ENCODE results near the gene LRRC18. TPM values are rescaled to one million over a fixed set of nuclear protein-coding genes. Genes with fewer than 3 reads are reported as not detected.

The LRRC18 gene
- total RNA-seq, 1 experiment from 2014 or later: not detected

DNA sequence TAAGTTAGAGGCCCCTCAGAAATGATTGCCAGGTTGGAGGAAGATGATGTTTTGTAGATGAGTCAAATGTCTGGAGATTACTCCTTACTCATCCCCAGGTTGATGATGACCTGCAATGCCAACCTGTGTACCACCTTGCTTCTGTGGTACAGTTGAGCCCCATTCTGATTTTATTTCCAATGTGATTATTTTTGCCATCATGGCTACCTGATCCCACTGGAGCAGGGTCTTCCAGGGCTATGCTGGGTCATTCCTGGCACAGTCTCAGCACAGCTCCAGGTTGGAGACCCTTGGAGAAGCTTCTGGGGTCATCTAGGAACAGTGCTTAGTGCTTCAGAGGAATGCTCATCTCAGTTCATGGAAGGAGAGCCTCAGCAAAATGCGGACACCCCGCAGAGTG is 34.3 kb downstream of the LRRC18 start:
- no peak overlapping the region for H3K4me3 Mint-ChIP-seq
- Histone ChIP-seq H2BK12ac (ENCODE audit: insufficient read length, low read depth, low read length) (no peak overlapping the region), H3K4me2 (ENCODE audit: insufficient read depth, insufficient read length, low read length) (no peak overlapping the region), H4K5ac (ENCODE audit: insufficient read length, low read depth, low read length) (no peak overlapping the region), H2BK5ac (ENCODE audit: insufficient read length, low read length) (no peak overlapping the region), H4K20me1 (ENCODE audit: control insufficient read depth, insufficient read depth, insufficient read length) (no peaks in the 10 kb centered on the region), H2AFZ (ENCODE audit: low read length) (no peak overlapping the region), H3K14ac (ENCODE audit: insufficient read depth, low read length) (no peak overlapping the region), H4K8ac (replicated peaks; ENCODE audit: insufficient read length, low read depth, low read length) (no peak overlapping the region), H3K56ac (ENCODE audit: insufficient read length, low read depth, low read length) (no peak overlapping the region), H3T11ph (ENCODE audit: low read length) (no peak overlapping the region), H3K79me1 (ENCODE audit: insufficient read depth, low read depth, low read length, poor library complexity, severe bottlenecking) (no peaks in the 10 kb centered on the region), H2BK15ac (ENCODE audit: low read depth, low read length) (no peak overlapping the region), H3K79me2 (ENCODE audit: insufficient read depth, low read length) (no peaks in the 10 kb centered on the region), H3K4me1 (ENCODE audit: insufficient read depth, low read length) (no peaks in the 10 kb centered on the region), H3K9me3 (ENCODE audit: control insufficient read depth, low read depth, low read length) (no peaks in the 10 kb centered on the region), H4K91ac (ENCODE audit: insufficient read length, low read depth, low read length) (no peak overlapping the region), H3K23ac (ENCODE audit: insufficient read length, low read depth, low read length) (no peak overlapping the region), H2BK120ac (ENCODE audit: low read depth, low read length, poor library complexity, severe bottlenecking) (no peak overlapping the region), H3K9ac (ENCODE audit: extremely low read depth, insufficient read length, low read length) (no peak overlapping the region), H2AK5ac (ENCODE audit: insufficient read length, low read length) (no peak overlapping the region), H3K27ac (ENCODE audit: insufficient read length, low read depth, low read length) (no peak overlapping the region), H3K4ac (ENCODE audit: low read depth, low read length) (no peak overlapping the region), H2BK20ac (ENCODE audit: low read depth, low read length, poor library complexity, severe bottlenecking) (no peak overlapping the region), H3K27me3 (ENCODE audit: insufficient read depth, low read length) (no peaks in the 10 kb centered on the region), H3K23me2 (ENCODE audit: insufficient read length, low read depth, low read length, poor library complexity, severe bottlenecking) (no peaks in the 10 kb centered on the region), H3K18ac (ENCODE audit: insufficient read length, low read depth, low read length) (no peak overlapping the region)
- no peak for DNase-seq
- no peaks in the 10 kb centered on the region for H3K36me3 Mint-ChIP-seq (ENCODE audit: insufficient read depth in 1 of 3, low read depth in 3 of 3)
- no CpG with 5 or more reads among the region's 2 CpGs for WGBS (ENCODE audit: extremely low coverage, insufficient read length, low lambda C conversion rate)
- peaks cover 8 to 9% of the 10 kb centered on the region in 2 experiments; a peak in 3 of 4 replicates for H3K4me1 Mint-ChIP-seq
- no peaks in the 10 kb centered on the region; the same call in 1 of the 2 replicates for H3K27me3 Mint-ChIP-seq (ENCODE audit: low read depth)
- TF ChIP-seq, protein P1, sequence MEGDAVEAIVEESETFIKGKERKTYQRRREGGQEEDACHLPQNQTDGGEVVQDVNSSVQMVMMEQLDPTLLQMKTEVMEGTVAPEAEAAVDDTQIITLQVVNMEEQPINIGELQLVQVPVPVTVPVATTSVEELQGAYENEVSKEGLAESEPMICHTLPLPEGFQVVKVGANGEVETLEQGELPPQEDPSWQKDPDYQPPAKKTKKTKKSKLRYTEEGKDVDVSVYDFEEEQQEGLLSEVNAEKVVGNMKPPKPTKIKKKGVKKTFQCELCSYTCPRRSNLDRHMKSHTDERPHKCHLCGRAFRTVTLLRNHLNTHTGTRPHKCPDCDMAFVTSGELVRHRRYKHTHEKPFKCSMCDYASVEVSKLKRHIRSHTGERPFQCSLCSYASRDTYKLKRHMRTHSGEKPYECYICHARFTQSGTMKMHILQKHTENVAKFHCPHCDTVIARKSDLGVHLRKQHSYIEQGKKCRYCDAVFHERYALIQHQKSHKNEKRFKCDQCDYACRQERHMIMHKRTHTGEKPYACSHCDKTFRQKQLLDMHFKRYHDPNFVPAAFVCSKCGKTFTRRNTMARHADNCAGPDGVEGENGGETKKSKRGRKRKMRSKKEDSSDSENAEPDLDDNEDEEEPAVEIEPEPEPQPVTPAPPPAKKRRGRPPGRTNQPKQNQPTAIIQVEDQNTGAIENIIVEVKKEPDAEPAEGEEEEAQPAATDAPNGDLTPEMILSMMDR (conservative IDR thresholded peaks at IDR 0.05): no peak
- H3K27ac Mint-ChIP-seq: no peak overlapping the region
- no peaks in the 10 kb centered on the region; a peak in 1 of 5 replicates for H3K9me3 Mint-ChIP-seq

Measured in H9 (cell line).